ENCODE results near the gene XPO4. TPM values are rescaled to one million over a fixed set of nuclear protein-coding genes. Genes with fewer than 3 reads are reported as not detected.

Gene XPO4
- total and polyA plus RNA-seq, 2 of the 13 experiments (the other 11 are each of a cell fraction or from before 2014, with no cell fraction given) = 8.4 to 24.8 TPM

- TF ChIP-seq ZUFSP (CRISPR knock-in tag; IDR thresholded peaks at IDR 0.05; ENCODE audit: borderline replicate concordance) (no peak), ZNF687 (CRISPR knock-in tag; IDR thresholded peaks at IDR 0.05) (peak; percentile 88), ZNF724P (CRISPR knock-in tag; IDR thresholded peaks at IDR 0.05; ENCODE audit: borderline replicate concordance) (no peak), ZNF530 (CRISPR knock-in tag; IDR thresholded peaks at IDR 0.05; ENCODE audit: low read depth) (no peak), ZNF317 (CRISPR knock-in tag; IDR thresholded peaks at IDR 0.05) (peak; percentile 75; the same call in 1 of the 2 replicates), KDM6A (CRISPR knock-in tag; IDR thresholded peaks at IDR 0.05; ENCODE audit: low read depth) (no peak), GATAD2A (CRISPR knock-in tag; IDR thresholded peaks at IDR 0.05) (no peak), KAT7 (CRISPR knock-in tag; IDR thresholded peaks at IDR 0.05; ENCODE audit: borderline replicate concordance) (peak; percentile 13; the same call in 1 of the 2 replicates), GATAD1 (CRISPR knock-in tag; IDR thresholded peaks at IDR 0.05) (peak; percentile 95), ZHX1 (CRISPR knock-in tag; IDR thresholded peaks at IDR 0.05; ENCODE audit: low read depth) (no peak), CHCHD3 (CRISPR knock-in tag; IDR thresholded peaks at IDR 0.05) (no peak), ZFP37 (CRISPR knock-in tag; IDR thresholded peaks at IDR 0.05; ENCODE audit: borderline replicate concordance) (no peak), SIX1 (CRISPR knock-in tag; IDR thresholded peaks at IDR 0.05; ENCODE audit: borderline replicate concordance) (no peak), ZNF746 (CRISPR knock-in tag; IDR thresholded peaks at IDR 0.05) (no peak), CENPT (CRISPR knock-in tag; IDR thresholded peaks at IDR 0.05; ENCODE audit: low read depth) (no peak), ZNF570 (CRISPR knock-in tag; IDR thresholded peaks at IDR 0.05; ENCODE audit: borderline replicate concordance) (no peak), MXD1 (CRISPR knock-in tag; IDR thresholded peaks at IDR 0.05) (no peak; the same call in 1 of the 2 replicates), ZNF792 (CRISPR knock-in tag; IDR thresholded peaks at IDR 0.05) (no peak), MED13 (CRISPR knock-in tag; IDR thresholded peaks at IDR 0.05) (no peak), ZNF121 (CRISPR knock-in tag; IDR thresholded peaks at IDR 0.05) (0 out of 2 replicates have a peak, but pooled peaks have one; percentile 12), PAF1 (CRISPR knock-in tag; IDR thresholded peaks at IDR 0.05) (no peak), ZIK1 (CRISPR knock-in tag; IDR thresholded peaks at IDR 0.05; ENCODE audit: borderline replicate concordance, low read depth) (no peak), ZNF24 (IDR thresholded peaks at IDR 0.05) (no peak)
Measured at GRCh38 chr13:20902438-20903163, at the start of gene XPO4 (continued).

Measured in HepG2 (cell line).